Effector memory CD4-positive, alpha-beta T cell (primary cell): ENCODE data around the gene ICOSLG.
"Not testable (repeated sequence)": the region's sequence is repeated elsewhere in the genome, so short reads cannot be mapped to it uniquely, and the experiment has no call there.

Source experiments
- DNase-seq, 3 donors: peaks; one replicate each; pipeline ENCODE4 v3.0.0-alpha.2; 2020
- H3K27ac ChIP-seq: 2 replicates; pipeline ENCODE4 v1.7.0; 2013; ENCODE audit warnings: mild to moderate bottlenecking, low read length, moderate library complexity; ENCODE audit not compliant: insufficient read depth, poor library complexity, severe bottlenecking
- H3K27me3 ChIP-seq: replicated peaks from 2 replicates; pipeline ENCODE4 v1.7.0; 2013; ENCODE audit warnings: mild to moderate bottlenecking, low read length; ENCODE audit not compliant: insufficient read depth, control insufficient read depth, poor library complexity, severe bottlenecking
- H3K36me3 ChIP-seq: 2 replicates; pipeline ENCODE4 v1.7.0; 2013; ENCODE audit warnings: mild to moderate bottlenecking, low read length, moderate library complexity; ENCODE audit not compliant: control insufficient read depth, insufficient read depth
- H3K4me1 ChIP-seq: 2 replicates; pipeline ENCODE4 v1.7.0; 2013; ENCODE audit warnings: low read length, mild to moderate bottlenecking; ENCODE audit not compliant: control insufficient read depth, insufficient read depth, poor library complexity, severe bottlenecking
- H3K4me3 ChIP-seq: 2 replicates; pipeline ENCODE4 v1.7.0; 2013; ENCODE audit warnings: low read length, low read depth, mild to moderate bottlenecking; ENCODE audit not compliant: insufficient read depth, poor library complexity, severe bottlenecking
- H3K9me3 ChIP-seq: 2 replicates; pipeline ENCODE4 v1.7.0; 2013; ENCODE audit warnings: mild to moderate bottlenecking, low read length, moderate library complexity; ENCODE audit not compliant: control insufficient read depth

Gene ICOSLG

GRCh38 chr21:44255511-44255981 lies 14.8 kb upstream of the ICOSLG start:
- no peaks in the 10 kb centered on the region for H3K9me3 ChIP-seq
- H3K4me1 ChIP-seq = no peaks in the 10 kb centered on the region
- no peak overlapping the region for H3K4me3 ChIP-seq
- no peak for DNase-seq
- no peaks in the 10 kb centered on the region for H3K27me3 ChIP-seq
- H3K27ac ChIP-seq = no peak overlapping the region
- no peaks in the 10 kb centered on the region for H3K36me3 ChIP-seq

- no peaks in the 10 kb centered on the region for H3K36me3 ChIP-seq
- no peaks in the 10 kb centered on the region for H3K4me1 ChIP-seq
- H3K27ac ChIP-seq = no peak overlapping the region
- H3K9me3 ChIP-seq = no peaks in the 10 kb centered on the region
- H3K4me3 ChIP-seq = no peak overlapping the region
- DNase-seq = no peak
- H3K27me3 ChIP-seq = no peaks in the 10 kb centered on the region
Observed at GRCh38 chr21:44253832-44254710, 13.3 kb upstream of the ICOSLG start.

GRCh38 chr21:44249204-44250037 lies 8.7 kb upstream of the ICOSLG start:
- H3K4me3 ChIP-seq, H3K36me3 ChIP-seq, H3K4me1 ChIP-seq, DNase-seq, H3K27me3 ChIP-seq, H3K27ac ChIP-seq, H3K9me3 ChIP-seq: not testable (repeated sequence)

- DNase-seq, H3K9me3 ChIP-seq, H3K27ac ChIP-seq, H3K4me3 ChIP-seq, H3K36me3 ChIP-seq, H3K27me3 ChIP-seq, H3K4me1 ChIP-seq: not testable (repeated sequence)
Observed at GRCh38 chr21:44247904-44248303, 7.2 kb upstream of the ICOSLG start.

- not testable (repeated sequence) for H3K9me3 ChIP-seq, H3K4me1 ChIP-seq, H3K27me3 ChIP-seq, H3K4me3 ChIP-seq, DNase-seq, H3K27ac ChIP-seq, H3K36me3 ChIP-seq
Observed at GRCh38 chr21:44243980-44244379, 3.2 kb upstream of the ICOSLG start.

- DNase-seq, H3K9me3 ChIP-seq, H3K27ac ChIP-seq: not testable (repeated sequence)
Observed at GRCh38 chr21:44241281-44241680, 538 bp upstream of the ICOSLG start.

GRCh38 chr21:44240353-44240752 lies 390 bp downstream of the ICOSLG start:
- not testable (repeated sequence) for H3K36me3 ChIP-seq, H3K27me3 ChIP-seq, H3K4me1 ChIP-seq, H3K4me3 ChIP-seq, DNase-seq, H3K9me3 ChIP-seq, H3K27ac ChIP-seq

More at GRCh38 chr21:44241281-44241680, 538 bp upstream of the ICOSLG start:
- H3K36me3 ChIP-seq, H3K4me3 ChIP-seq, H3K27me3 ChIP-seq, H3K4me1 ChIP-seq: not testable (repeated sequence)

GRCh38 chr21:44229561-44229960 lies 11.2 kb downstream of the ICOSLG start:
- DNase-seq, H3K9me3 ChIP-seq, H3K27ac ChIP-seq: not testable (repeated sequence)

GRCh38 chr21:44228109-44228508 lies 12.6 kb downstream of the ICOSLG start:
- H3K27ac ChIP-seq, H3K36me3 ChIP-seq, DNase-seq, H3K9me3 ChIP-seq, H3K4me1 ChIP-seq, H3K4me3 ChIP-seq, H3K27me3 ChIP-seq: not testable (repeated sequence)

More at GRCh38 chr21:44229561-44229960, 11.2 kb downstream of the ICOSLG start:
- H3K4me3 ChIP-seq, H3K4me1 ChIP-seq, H3K27me3 ChIP-seq, H3K36me3 ChIP-seq: not testable (repeated sequence)

- H3K9me3 ChIP-seq, H3K27me3 ChIP-seq, H3K27ac ChIP-seq, H3K4me3 ChIP-seq, DNase-seq, H3K4me1 ChIP-seq, H3K36me3 ChIP-seq: not testable (repeated sequence)
Observed at GRCh38 chr21:44227614-44228013, 13.1 kb downstream of the ICOSLG start.
